ENCODE data around the gene MYO9B.

Gene MYO9B, protein sequence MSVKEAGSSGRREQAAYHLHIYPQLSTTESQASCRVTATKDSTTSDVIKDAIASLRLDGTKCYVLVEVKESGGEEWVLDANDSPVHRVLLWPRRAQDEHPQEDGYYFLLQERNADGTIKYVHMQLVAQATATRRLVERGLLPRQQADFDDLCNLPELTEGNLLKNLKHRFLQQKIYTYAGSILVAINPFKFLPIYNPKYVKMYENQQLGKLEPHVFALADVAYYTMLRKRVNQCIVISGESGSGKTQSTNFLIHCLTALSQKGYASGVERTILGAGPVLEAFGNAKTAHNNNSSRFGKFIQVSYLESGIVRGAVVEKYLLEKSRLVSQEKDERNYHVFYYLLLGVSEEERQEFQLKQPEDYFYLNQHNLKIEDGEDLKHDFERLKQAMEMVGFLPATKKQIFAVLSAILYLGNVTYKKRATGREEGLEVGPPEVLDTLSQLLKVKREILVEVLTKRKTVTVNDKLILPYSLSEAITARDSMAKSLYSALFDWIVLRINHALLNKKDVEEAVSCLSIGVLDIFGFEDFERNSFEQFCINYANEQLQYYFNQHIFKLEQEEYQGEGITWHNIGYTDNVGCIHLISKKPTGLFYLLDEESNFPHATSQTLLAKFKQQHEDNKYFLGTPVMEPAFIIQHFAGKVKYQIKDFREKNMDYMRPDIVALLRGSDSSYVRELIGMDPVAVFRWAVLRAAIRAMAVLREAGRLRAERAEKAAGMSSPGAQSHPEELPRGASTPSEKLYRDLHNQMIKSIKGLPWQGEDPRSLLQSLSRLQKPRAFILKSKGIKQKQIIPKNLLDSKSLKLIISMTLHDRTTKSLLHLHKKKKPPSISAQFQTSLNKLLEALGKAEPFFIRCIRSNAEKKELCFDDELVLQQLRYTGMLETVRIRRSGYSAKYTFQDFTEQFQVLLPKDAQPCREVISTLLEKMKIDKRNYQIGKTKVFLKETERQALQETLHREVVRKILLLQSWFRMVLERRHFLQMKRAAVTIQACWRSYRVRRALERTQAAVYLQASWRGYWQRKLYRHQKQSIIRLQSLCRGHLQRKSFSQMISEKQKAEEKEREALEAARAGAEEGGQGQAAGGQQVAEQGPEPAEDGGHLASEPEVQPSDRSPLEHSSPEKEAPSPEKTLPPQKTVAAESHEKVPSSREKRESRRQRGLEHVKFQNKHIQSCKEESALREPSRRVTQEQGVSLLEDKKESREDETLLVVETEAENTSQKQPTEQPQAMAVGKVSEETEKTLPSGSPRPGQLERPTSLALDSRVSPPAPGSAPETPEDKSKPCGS (N-terminal part only)

DNA sequence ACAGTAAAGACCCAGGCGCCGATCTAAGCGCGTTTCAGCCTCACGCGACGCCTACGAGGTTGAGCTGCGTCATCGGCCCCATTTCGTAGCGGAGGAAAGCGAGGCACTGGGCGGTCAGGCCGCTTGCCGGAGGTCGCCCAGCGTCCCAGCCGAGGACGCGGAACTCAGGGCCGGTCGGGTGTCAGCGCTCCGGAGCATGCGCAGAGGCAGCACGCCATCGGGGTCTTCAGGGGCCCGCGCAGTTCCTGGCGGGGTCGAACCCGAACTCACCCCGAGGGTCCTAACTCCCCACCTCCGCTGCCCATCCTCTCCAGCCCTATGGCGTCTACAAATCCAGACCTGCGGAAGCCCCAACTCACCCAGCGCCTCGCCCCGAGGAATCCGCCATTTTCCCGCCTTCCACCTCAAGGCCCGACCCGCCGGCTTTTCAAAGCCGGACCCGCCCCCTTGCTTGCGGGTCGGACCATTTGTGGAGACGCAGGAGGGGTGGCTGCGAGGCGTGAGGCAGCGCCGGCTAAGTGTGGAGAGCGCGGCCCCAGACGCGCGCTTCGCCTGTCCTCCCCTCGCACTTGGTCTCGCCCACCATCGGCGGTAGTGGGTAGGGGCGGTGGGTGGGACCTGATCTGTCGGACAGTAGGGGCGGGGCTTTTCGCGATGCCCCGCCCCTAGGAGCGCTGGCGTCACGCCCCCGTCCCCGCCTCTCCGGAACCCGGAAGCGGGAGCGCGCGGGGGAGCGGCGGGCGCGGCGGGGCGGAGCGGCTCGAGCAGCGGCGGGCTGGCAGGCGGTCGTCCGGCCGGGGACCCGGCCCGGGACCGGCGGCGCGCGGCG is at the start of gene MYO9B, which contains the start of gene HAUS8:
MYO9B (plus strand) TSS at position 743 of the 829 bp plus-strand sequence. CDS start 25,941 bp downstream, outside the sequence.
HAUS8 (minus strand) TSS at position 418 of the 829 bp plus-strand sequence; CDS start at position 388, 30 bp downstream.
- TF ChIP-seq CTCF (IDR thresholded peaks at IDR 0.05; ENCODE audit: insufficient read depth, low read length, poor library complexity, severe bottlenecking) = no peak
- H3K27me3 ChIP-seq (replicated peaks; ENCODE audit: control insufficient read depth, insufficient read depth, low read length) = no peaks in the 10 kb centered on the region
- H3K4me3 ChIP-seq (replicated peaks; ENCODE audit: low read depth, low read length) = peak within 1 kb of the TSS; percentile 98
- peak; percentile 99 for DNase-seq (ENCODE audit: extremely low read depth, insufficient read length)
- H3K36me3 ChIP-seq (ENCODE audit: control insufficient read depth, insufficient read depth, low read length) = peaks cover 5% of the 10 kb centered on the region

GRCh38 chr19:17025991-17026658 is 49.5 kb upstream of the MYO9B start:
- DNase-seq (ENCODE audit: extremely low read depth, insufficient read length) = no peak
- no peak for TF ChIP-seq CTCF (IDR thresholded peaks at IDR 0.05; ENCODE audit: insufficient read depth, low read length, poor library complexity, severe bottlenecking)
- no peak overlapping the region for H3K4me3 ChIP-seq (replicated peaks; ENCODE audit: low read depth, low read length)

DNA sequence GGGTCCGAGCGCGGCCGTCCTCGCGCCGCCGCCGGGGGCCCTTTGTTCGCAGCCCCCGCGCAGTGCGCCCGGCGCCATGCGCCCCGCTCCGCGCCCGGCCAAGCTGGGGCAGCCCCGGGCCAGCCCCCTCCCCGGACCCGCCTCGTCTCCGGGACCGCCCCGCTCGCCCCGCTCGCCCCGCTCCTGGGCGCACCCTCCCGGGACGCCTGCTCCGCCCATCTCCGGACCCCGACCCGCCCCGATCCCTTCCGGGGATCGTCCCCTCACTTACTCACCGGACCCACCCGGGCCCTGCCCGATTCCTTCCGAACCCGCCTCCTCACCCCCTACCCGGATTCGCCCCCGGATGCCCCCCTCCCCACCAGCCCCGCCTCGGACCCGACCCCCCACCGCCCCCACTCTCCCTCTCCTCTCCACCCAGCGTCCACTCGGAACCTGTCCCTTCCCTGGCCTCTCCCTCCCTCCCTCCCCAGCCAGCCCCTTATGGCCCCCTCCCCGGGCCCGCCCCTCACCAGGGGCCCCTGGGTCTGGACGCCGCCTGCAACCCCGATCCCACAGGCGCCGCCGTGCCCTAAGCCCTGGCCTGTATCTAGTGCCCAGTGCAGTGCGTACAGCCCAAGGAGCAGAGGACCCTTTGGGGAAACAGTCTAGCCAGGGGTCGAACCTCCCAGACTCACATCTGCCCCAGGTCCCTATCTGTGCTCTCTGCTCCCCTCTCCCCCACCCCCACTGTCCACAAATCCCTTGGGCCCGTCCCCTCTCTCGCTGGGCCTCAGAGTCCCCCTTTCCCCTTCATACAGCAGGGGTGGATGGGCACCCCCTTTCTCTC is 48.7 kb upstream of the MYO9B start, which contains the start of gene CPAMD8:
CPAMD8 (minus strand) TSS at position 105 of the 829 bp plus-strand sequence. CDS start 168 bp downstream, outside the sequence.
- Histone ChIP-seq H3K36me3 (ENCODE audit: control insufficient read depth, insufficient read depth, low read length) (no peaks in the 10 kb centered on the region), H3K4me3 (replicated peaks; ENCODE audit: low read depth, low read length) (no peak within 1 kb of the TSS), H3K27me3 (replicated peaks; ENCODE audit: control insufficient read depth, insufficient read depth, low read length) (no peaks in the 10 kb centered on the region; the same call in none of the 2 replicates)
- no peak for TF ChIP-seq CTCF (IDR thresholded peaks at IDR 0.05; ENCODE audit: insufficient read depth, low read length, poor library complexity, severe bottlenecking)
- DNase-seq (ENCODE audit: extremely low read depth, insufficient read length) = no peak

More at GRCh38 chr19:17025991-17026658, 49.5 kb upstream of the MYO9B start:
- H3K36me3 ChIP-seq (ENCODE audit: control insufficient read depth, insufficient read depth, low read length) = no peaks in the 10 kb centered on the region
- no peaks in the 10 kb centered on the region; the same call in none of the 2 replicates for H3K27me3 ChIP-seq (replicated peaks; ENCODE audit: control insufficient read depth, insufficient read depth, low read length)

DNA sequence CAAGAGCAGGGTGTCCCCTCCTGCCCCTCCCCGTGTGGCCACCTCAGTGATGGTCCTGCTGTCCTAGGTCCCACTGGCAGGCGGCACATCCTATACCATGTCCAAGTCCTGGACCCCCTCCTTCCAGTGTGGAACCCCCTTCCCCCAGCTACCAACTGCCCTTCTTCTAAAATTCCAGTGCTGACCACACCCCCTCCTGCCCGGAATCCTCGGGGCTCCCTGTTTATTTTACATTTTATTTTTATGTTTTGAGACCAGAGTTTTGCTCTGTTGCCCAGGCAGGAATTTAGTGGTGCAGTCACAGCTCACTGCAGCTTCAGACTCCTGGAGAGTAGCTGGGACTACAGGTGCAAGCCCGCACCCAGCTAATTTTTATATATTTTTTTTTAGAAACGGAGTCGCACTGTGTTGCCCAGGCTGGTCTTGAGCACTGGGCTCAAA is 48.0 kb upstream of the MYO9B start:
- H3K4me3 ChIP-seq (replicated peaks; ENCODE audit: low read depth, low read length) = no peak overlapping the region
- no peak for TF ChIP-seq CTCF (IDR thresholded peaks at IDR 0.05; ENCODE audit: insufficient read depth, low read length, poor library complexity, severe bottlenecking)
- no peaks in the 10 kb centered on the region; the same call in none of the 2 replicates for H3K27me3 ChIP-seq (replicated peaks; ENCODE audit: control insufficient read depth, insufficient read depth, low read length)
- H3K36me3 ChIP-seq (ENCODE audit: control insufficient read depth, insufficient read depth, low read length) = no peaks in the 10 kb centered on the region
- no peak for DNase-seq (ENCODE audit: extremely low read depth, insufficient read length)
